SK-N-SH (cell line): ENCODE measurements around the gene LPP. TPM values are rescaled to one million over a fixed set of nuclear protein-coding genes. Genes with fewer than 3 reads are reported as not detected.

Experiments
- CTCF ChIA-PET: fragments of 300-600, 350-600 bp; formaldehyde crosslinking; extraction: SDS; loops from one replicate; lab custom pipeline; 2021; lab: Yijun Ruan, JAX
- POLR2A ChIA-PET: fragments of 350-600 bp; sonication (Branson Sonifier 250); formaldehyde crosslinking; extraction: SDS; loops from one replicate; lab custom pipeline; 2020; ENCODE audit warnings: antibody characterized with exemption, inconsistent platforms; lab: Yijun Ruan, JAX
- DNase-seq: peaks from one replicate; pipeline ENCODE4 v3.0.0; 2012
- H2AFZ ChIP-seq: fragments of 200-600 bp; sonication (generic); 2 replicates; pipeline ENCODE4 v1.8.1; 2016; ENCODE audit warnings: antibody characterized with exemption, mild to moderate bottlenecking, low read depth
- H3F3A ChIP-seq: fragments of 200-600 bp; sonication (generic); replicated peaks from 2 replicates; pipeline ENCODE3; 2016; ENCODE audit warnings: antibody characterized with exemption, mild to moderate bottlenecking; ENCODE audit not compliant: insufficient read depth
- H3K27ac ChIP-seq, 2 experiments: fragments of 200-500 bp in 1 of 2; fragments of 200-600 bp in 1 of 2; sonication (Bioruptor generic) in 1 of 2; sonication (generic), shearing (Covaris generic) in 1 of 2; 2 replicates each; pipeline versions ENCODE4 v1.5.1 to v1.6.1; 2014 to 2016; ENCODE audit warnings: low read depth in 2 of 2, inconsistent platforms in 1 of 2, low read length in 1 of 2, mild to moderate bottlenecking in 1 of 2, mixed read lengths in 1 of 2
- H3K27me3 ChIP-seq: fragments of 200-600 bp; sonication (generic), shearing (Covaris generic); 2 replicates; pipeline ENCODE4 v1.6.1; 2016; ENCODE audit warnings: mixed run types; ENCODE audit not compliant: insufficient read depth
- H3K36me3 ChIP-seq, 2 experiments: fragments of 200-500 bp in 1 of 2; fragments of 200-600 bp in 1 of 2; sonication (Bioruptor generic) in 1 of 2; sonication (generic) in 1 of 2; replicated peaks in 1 of 2; 2 replicates each; pipeline versions ENCODE3 to v1.5.1; 2014 to 2016; ENCODE audit warnings: low read length in 1 of 2, mild to moderate bottlenecking in 1 of 2; ENCODE audit not compliant: insufficient read depth in 2 of 2, control insufficient read depth in 1 of 2
- H3K4me1 ChIP-seq, 2 experiments: fragments of 200-500 bp in 1 of 2; fragments of 200-600 bp in 1 of 2; sonication (Bioruptor generic) in 1 of 2; sonication (generic), shearing (Covaris generic) in 1 of 2; 2 replicates each; pipeline versions ENCODE4 v1.5.1 to v1.6.1; 2014 to 2016; ENCODE audit warnings: low read depth in 1 of 2, low read length in 1 of 2, mixed run types in 1 of 2; ENCODE audit not compliant: insufficient read depth in 2 of 2, control insufficient read depth in 1 of 2
- H3K4me2 ChIP-seq: fragments of 200-600 bp; sonication (generic), shearing (Covaris generic); 2 replicates; pipeline ENCODE4 v1.6.1; 2017; ENCODE audit warnings: mixed run types
- H3K4me3 ChIP-seq, 2 experiments: fragments of 200-500 bp in 1 of 2; fragments of 200-600 bp in 1 of 2; sonication (Bioruptor generic) in 1 of 2; sonication (generic), shearing (Covaris generic) in 1 of 2; 2 replicates each; pipeline versions ENCODE4 v1.5.1 to v1.8.1; 2014 to 2016; ENCODE audit warnings: low read depth in 2 of 2, inconsistent platforms in 1 of 2, low read length in 1 of 2, mild to moderate bottlenecking in 1 of 2, mixed read lengths in 1 of 2, moderate library complexity in 1 of 2
- H3K79me2 ChIP-seq: fragments of 200-600 bp; sonication (generic); 2 replicates; pipeline ENCODE4 v1.8.1; 2017; ENCODE audit warnings: mild to moderate bottlenecking; ENCODE audit not compliant: insufficient read depth
- H3K9ac ChIP-seq: fragments of 200-600 bp; sonication (generic); 2 replicates; pipeline ENCODE4 v1.6.1; 2017; ENCODE audit warnings: mixed run types
- H3K9me2 ChIP-seq: fragments of 200-600 bp; sonication (generic); 2 replicates; pipeline ENCODE4 v1.6.1; 2017; ENCODE audit warnings: mixed run types
- H3K9me3 ChIP-seq: fragments of 200-600 bp; sonication (generic); 2 replicates; pipeline ENCODE4 v1.6.1; 2017; ENCODE audit warnings: mixed run types, mild to moderate bottlenecking, moderate library complexity
- H4K20me1 ChIP-seq: fragments of 200-600 bp; sonication (generic); 2 replicates; pipeline ENCODE4 v1.6.1; 2017; ENCODE audit warnings: mild to moderate bottlenecking, mixed run types; ENCODE audit not compliant: insufficient read depth
- EP300 ChIP-seq, 2 experiments: IDR thresholded peaks; 2 replicates each; pipeline versions ENCODE4 v1.4.0 to v1.6.1; 2012; ENCODE audit warnings: borderline replicate concordance in 1 of 2, low read depth in 1 of 2, low read length in 1 of 2
- EZH2phosphoT487 ChIP-seq: fragments of 200-600 bp; sonication (generic); IDR thresholded peaks from 2 replicates; pipeline ENCODE4 v1.6.1; 2017; ENCODE audit warnings: low read depth, mixed run types, mild to moderate bottlenecking, antibody characterized with exemption, moderate library complexity, borderline replicate concordance
- FOSL2 ChIP-seq: IDR thresholded peaks from 2 replicates; pipeline ENCODE4 v1.4.0; 2012; ENCODE audit warnings: low read depth, mild to moderate bottlenecking, moderate library complexity, borderline replicate concordance
- FOXJ3 ChIP-seq: sonication (generic); formaldehyde crosslinking; IDR thresholded peaks from 2 replicates; pipeline ENCODE4 v1.5.1; 2020; ENCODE audit warnings: mild to moderate bottlenecking, missing genetic modification reagents
- FOXM1 ChIP-seq: IDR thresholded peaks from 2 replicates; pipeline ENCODE4 v1.4.0; 2012; ENCODE audit warnings: low read depth, mild to moderate bottlenecking
- GABPA ChIP-seq: IDR thresholded peaks from 2 replicates; pipeline ENCODE4 v1.4.0; 2012; ENCODE audit warnings: low read depth, mild to moderate bottlenecking
- MAX ChIP-seq: IDR thresholded peaks from 2 replicates; pipeline ENCODE4 v1.4.0; 2012; ENCODE audit warnings: low read depth
- MXI1 ChIP-seq: IDR thresholded peaks from 2 replicates; pipeline ENCODE4 v1.6.1; 2012; ENCODE audit warnings: mild to moderate bottlenecking, low read depth, low read length, improper control_type of control experiment
- NFIC ChIP-seq: IDR thresholded peaks from 2 replicates; pipeline ENCODE4 v1.4.0; 2012; ENCODE audit warnings: borderline replicate concordance
- NRF1 ChIP-seq: IDR thresholded peaks from 2 replicates; pipeline ENCODE4 v1.6.1; 2012; ENCODE audit warnings: low read depth, mild to moderate bottlenecking, low read length
- REST ChIP-seq: IDR thresholded peaks from 2 replicates; pipeline ENCODE4 v1.6.1; 2012; ENCODE audit warnings: mild to moderate bottlenecking, low read depth, low read length, moderate library complexity
- RFX5 ChIP-seq: IDR thresholded peaks from 2 replicates; pipeline ENCODE4 v1.6.1; 2012; ENCODE audit warnings: mild to moderate bottlenecking, improper control_type of control experiment, low read length
- SIN3A ChIP-seq: IDR thresholded peaks from 2 replicates; pipeline ENCODE4 v1.6.1; 2012; ENCODE audit warnings: low read depth, mild to moderate bottlenecking, low read length, moderate library complexity, borderline replicate concordance
- TCF12 ChIP-seq: IDR thresholded peaks from 2 replicates; pipeline ENCODE4 v1.4.0; 2012
- TEAD4 ChIP-seq: IDR thresholded peaks from 2 replicates; pipeline ENCODE4 v1.4.0; 2012; ENCODE audit warnings: mild to moderate bottlenecking, borderline replicate concordance; ENCODE audit not compliant: insufficient read depth
- USF2 ChIP-seq: fragments of 150-350 bp; IDR thresholded peaks from 2 replicates; pipeline ENCODE4 v1.6.1; 2017; ENCODE audit warnings: antibody characterized with exemption, low read length, low read depth, borderline replicate concordance
- YY1 ChIP-seq: IDR thresholded peaks from 2 replicates; pipeline ENCODE4 v1.4.0; 2012; ENCODE audit warnings: low read depth, mild to moderate bottlenecking
- WGBS: methylation state at CpG from one replicate; pipeline ENCODE4 v1.1.6; 2017; ENCODE audit warnings: low lambda C conversion rate; 5-methylcytosine and 5-hydroxymethylcytosine counted together
- polyA plus RNA-seq, 3 experiments: library from polyadenylated mRNA; depleted of rRNA; stranded (reverse); fragments of >200 nt; gene quantifications; 2 replicates each; pipeline ENCODE4 v1.2.3, GENCODE V29; 2012

LPP gene
- polyA plus RNA-seq, 1 of the 3 experiments (the other 2 are of a cell fraction) = 6.6 TPM

GRCh38 chr3:188562144-188562543 is 408.2 kb downstream of the LPP start (continued):
- TF ChIP-seq USF2 = no peak
- TF ChIP-seq NFIC = no peak
- no peak for TF ChIP-seq TCF12
- TF ChIP-seq MXI1 = no peak
- no peak for TF ChIP-seq NRF1
- no peak for TF ChIP-seq FOSL2
- TF ChIP-seq SIN3A = no peak
- TF ChIP-seq, all 33 proteins: peak for 0

GRCh38 chr3:188567478-188568195 is 413.7 kb downstream of the LPP start:
- H4K20me1 ChIP-seq = no peaks in the 10 kb centered on the region
- H3K27ac ChIP-seq = no peak overlapping the region
- no peak overlapping the region for H3K4me3 ChIP-seq
- H3K4me2 ChIP-seq = no peak overlapping the region
- H3K9ac ChIP-seq = no peak overlapping the region
- no peak for TF ChIP-seq TCF12
- TF ChIP-seq REST = no peak
- no peak for TF ChIP-seq FOXM1
- no peak for TF ChIP-seq RFX5
- no peak for TF ChIP-seq YY1
- no peak for TF ChIP-seq GABPA
- no peak for TF ChIP-seq MAX
- TF ChIP-seq TEAD4 = no peak
- no peak for TF ChIP-seq EP300 (IDR thresholded peaks at IDR 0.05; ENCODE audit: borderline replicate concordance in 1 of 2, low read depth in 1 of 2, low read length in 1 of 2)
- TF ChIP-seq USF2 = no peak
- no peak for TF ChIP-seq SIN3A
- no peak for TF ChIP-seq EZH2phosphoT487
- TF ChIP-seq FOXJ3 (CRISPR knock-in tag) = no peak
- no peaks in the 10 kb centered on the region for H3K9me2 ChIP-seq
- peaks cover 28% of the 10 kb centered on the region for H3K79me2 ChIP-seq
- 62% methylated on average over 3 of the region's 3 CpGs for WGBS
- no peaks in the 10 kb centered on the region for H3K36me3 ChIP-seq
- H3K4me1 ChIP-seq = peaks cover 0 to 3% of the 10 kb centered on the region in 2 experiments; a peak in 1 of 4 replicates
- no peaks in the 10 kb centered on the region for H3K9me3 ChIP-seq
- H3F3A ChIP-seq = no peaks in the 10 kb centered on the region
- H2AFZ ChIP-seq = no peak overlapping the region
- H3K27me3 ChIP-seq = no peaks in the 10 kb centered on the region
- CTCF ChIA-PET = no interaction called here
- POLR2A ChIA-PET = no interaction called here
- DNase-seq = no peak
